Germinal center (tissue), 1 donor: ENCODE measurements around the gene RANGAP1.
"Not testable (repeated sequence)": the region's sequence is repeated elsewhere in the genome, so short reads cannot be mapped to it uniquely, and the experiment has no call there.

Source experiments
- DNase-seq: peaks from one replicate; pipeline ENCODE4 v3.0.0; 2012; ENCODE audit warnings: mixed read lengths, low spot score

The RANGAP1 gene

GRCh38 chr22:41300661-41301060 lies 14.7 kb upstream of the RANGAP1 start:
- DNase-seq: no peak

- DNase-seq: no peak
Measured at GRCh38 chr22:41296826-41297667, 11.1 kb upstream of the RANGAP1 start.

- DNase-seq: not testable (repeated sequence)
Measured at GRCh38 chr22:41294816-41295215, 8.8 kb upstream of the RANGAP1 start.

GRCh38 chr22:41290262-41291221 lies 4.6 kb upstream of the RANGAP1 start:
- DNase-seq: no peak

- no peak for DNase-seq
Measured at GRCh38 chr22:41289671-41290070, 3.7 kb upstream of the RANGAP1 start.

GRCh38 chr22:41288245-41288946 lies 2.4 kb upstream of the RANGAP1 start:
- no peak for DNase-seq

- peak; percentile 55 for DNase-seq
Measured at GRCh38 chr22:41286639-41287091, 678 bp upstream of the RANGAP1 start.

- DNase-seq: peak; percentile 60
Measured at GRCh38 chr22:41285441-41285819, 557 bp downstream of the RANGAP1 start.

GRCh38 chr22:41284465-41284864 lies 1.5 kb downstream of the RANGAP1 start:
- DNase-seq: no peak

- no peak for DNase-seq
Measured at GRCh38 chr22:41280854-41281253, 5.1 kb downstream of the RANGAP1 start.

GRCh38 chr22:41280065-41280464 lies 5.9 kb downstream of the RANGAP1 start:
- no peak for DNase-seq

GRCh38 chr22:41274856-41275255 lies 11.1 kb downstream of the RANGAP1 start:
- no peak for DNase-seq

GRCh38 chr22:41273128-41273527 lies 12.9 kb downstream of the RANGAP1 start:
- DNase-seq: no peak

- DNase-seq: no peak
Measured at GRCh38 chr22:41271787-41272186, 14.2 kb downstream of the RANGAP1 start.

GRCh38 chr22:41267958-41268357 lies 18.0 kb downstream of the RANGAP1 start:
- no peak for DNase-seq

GRCh38 chr22:41264408-41264941 lies 21.5 kb downstream of the RANGAP1 start:
- DNase-seq: no peak

GRCh38 chr22:41263704-41264103 lies 22.3 kb downstream of the RANGAP1 start:
- DNase-seq: no peak

GRCh38 chr22:41262250-41262765 lies 23.7 kb downstream of the RANGAP1 start:
- DNase-seq: no peak

- DNase-seq: no peak
Measured at GRCh38 chr22:41261541-41262249, 24.3 kb downstream of the RANGAP1 start.

GRCh38 chr22:41260871-41261270 lies 25.1 kb downstream of the RANGAP1 start:
- no peak for DNase-seq

GRCh38 chr22:41259756-41260155 lies 26.2 kb downstream of the RANGAP1 start:
- not testable (repeated sequence) for DNase-seq
